B cell (primary cell): ENCODE results near the gene DGUOK. TPM values are rescaled to one million over a fixed set of nuclear protein-coding genes. Genes with fewer than 3 reads are reported as not detected.

Experiments used
- ATAC-seq: fragments of 200-7000 bp; cut with Tn5 transposase; one replicate; pipeline ENCODE4 v1.10.0; 2021; ENCODE audit warnings: low read depth, mild to moderate bottlenecking, moderate number of reproducible peaks, moderate library complexity
- CTCF ChIA-PET: fragments of 350-600 bp; sonication (Branson Sonifier 250); formaldehyde crosslinking; loops from one replicate; lab custom pipeline; 2021; ENCODE audit warnings: antibody characterized with exemption, inconsistent platforms; lab: Charles Lee
- POLR2A ChIA-PET: fragments of 350-600 bp; sonication (Branson Sonifier 250); formaldehyde crosslinking; loops from one replicate; lab custom pipeline; 2021; ENCODE audit warnings: antibody characterized with exemption; lab: Charles Lee
- DNase-seq: peaks from one replicate; pipeline ENCODE4 v3.0.0; 2013
- H2AFZ ChIP-seq: 2 replicates; pipeline ENCODE4 v1.6.1; 2012; ENCODE audit warnings: mild to moderate bottlenecking, low read depth, low read length; ENCODE audit not compliant: insufficient read depth, poor library complexity, severe bottlenecking
- H3K27ac ChIP-seq, 2 donors: 1 replicate in 1 of 2; 2 replicates in 1 of 2; pipeline ENCODE4 v1.5.1; 2012 to 2013; ENCODE audit warnings: low read length in 2 of 2, mild to moderate bottlenecking in 2 of 2, moderate library complexity in 1 of 2
- H3K27me3 ChIP-seq, 4 experiments: fragments of 200-600 bp in 1 of 4; sonication (generic) in 1 of 4; replicated peaks in 1 of 4; 1 replicate in 2 of 4; 2 replicates in 2 of 4; pipeline versions ENCODE4 v1.6.1 to v1.7.0; 2013 to 2016; ENCODE audit warnings: low read length in 3 of 4, mild to moderate bottlenecking in 2 of 4, mixed read lengths in 1 of 4, moderate library complexity in 1 of 4; ENCODE audit not compliant: insufficient read depth in 4 of 4, control insufficient read depth in 3 of 4; ENCODE audit errors: control extremely low read depth in 1 of 4
- H3K36me3 ChIP-seq, 2 experiments: replicated peaks in 1 of 2; 1 replicate in 1 of 2; 2 replicates in 1 of 2; pipeline versions ENCODE4 v1.6.1 to v1.7.1; 2013; ENCODE audit warnings: low read length in 1 of 2; ENCODE audit not compliant: insufficient read depth in 2 of 2, control insufficient read depth in 1 of 2; ENCODE audit errors: control extremely low read depth in 1 of 2, extremely low read depth in 1 of 2
- H3K4me1 ChIP-seq, 2 donors: fragments of 200-600 bp in 1 of 2; sonication (generic) in 1 of 2; 1 replicate in 1 of 2; 2 replicates in 1 of 2; pipeline versions ENCODE4 v1.5.1 to v1.6.1; 2013 to 2017; ENCODE audit warnings: low read length in 2 of 2; ENCODE audit not compliant: control insufficient read depth in 2 of 2, insufficient read depth in 2 of 2
- H3K4me2 ChIP-seq: replicated peaks from 2 replicates; pipeline ENCODE3; 2012; ENCODE audit warnings: mild to moderate bottlenecking, low read depth, low read length; ENCODE audit not compliant: poor library complexity, severe bottlenecking
- H3K4me3 ChIP-seq, 5 experiments: fragments of 200-600 bp in 1 of 5; sonication (generic) in 1 of 5; 1 replicate in 3 of 5; 2 replicates in 2 of 5; pipeline versions ENCODE4 v1.5.1 to v1.7.0; 2011 to 2016; ENCODE audit warnings: low read length in 4 of 5, mild to moderate bottlenecking in 4 of 5, low read depth in 2 of 5, control low read depth in 1 of 5, moderate library complexity in 1 of 5; ENCODE audit not compliant: insufficient read depth in 1 of 5; ENCODE audit errors: control extremely low read depth in 1 of 5, extremely low read depth in 1 of 5
- H3K79me2 ChIP-seq: fragments of 200-600 bp; sonication (generic); one replicate; pipeline ENCODE4 v1.6.0; 2016; ENCODE audit warnings: low read length; ENCODE audit not compliant: control insufficient read depth, insufficient read depth
- H3K9ac ChIP-seq: fragments of 200-600 bp; sonication (generic); 2 replicates; pipeline ENCODE4 v1.6.1; 2017; ENCODE audit warnings: mild to moderate bottlenecking, low read length, moderate library complexity
- H3K9me3 ChIP-seq, 3 donors: one replicate each; pipeline versions ENCODE4 v1.6.1 to v1.7.1; 2013; ENCODE audit warnings: low read length in 2 of 3; ENCODE audit not compliant: control insufficient read depth in 2 of 3, insufficient read depth in 1 of 3; ENCODE audit errors: control extremely low read depth in 1 of 3
- H4K20me1 ChIP-seq: 2 replicates; pipeline ENCODE4 v1.6.0; 2012; ENCODE audit warnings: mild to moderate bottlenecking, low read length; ENCODE audit not compliant: insufficient read depth, control insufficient read depth, poor library complexity, severe bottlenecking
- H3K27ac Mint-ChIP-seq: one replicate; pipeline ENCODE4 v1.8.0; 2021; ENCODE audit warnings: mixed read lengths
- H3K27me3 Mint-ChIP-seq: one replicate; pipeline ENCODE4 v1.8.0; 2021; ENCODE audit warnings: mixed read lengths
- H3K4me1 Mint-ChIP-seq: one replicate; pipeline ENCODE4 v1.8.0; 2021; ENCODE audit warnings: mixed read lengths
- H3K4me3 Mint-ChIP-seq: one replicate; pipeline ENCODE4 v1.8.0; 2021; ENCODE audit warnings: mixed read lengths
- H3K9me3 Mint-ChIP-seq: one replicate; pipeline ENCODE4 v1.8.0; 2022; ENCODE audit warnings: mixed read lengths; ENCODE audit not compliant: insufficient read depth
- CTCF ChIP-seq: fragments of 200-600 bp; IDR thresholded peaks from one replicate; pipeline ENCODE4 v1.8.0; 2022; ENCODE audit warnings: antibody characterized with exemption, mild to moderate bottlenecking
- EZH2 ChIP-seq: IDR thresholded peaks from 2 replicates; pipeline ENCODE4 v1.6.1; 2012; ENCODE audit warnings: borderline replicate concordance, low read depth, mild to moderate bottlenecking, moderate library complexity, low read length; ENCODE audit not compliant: insufficient read depth, poor library complexity, severe bottlenecking
- WGBS: methylation state at CpG from one replicate; pipeline ENCODE4 v1.1.5; 2013; ENCODE audit warnings: missing lambda C conversion rate; ENCODE audit not compliant: insufficient coverage; 5-methylcytosine and 5-hydroxymethylcytosine counted together
- intact Hi-C: fragments of 100-400 bp; cut with micrococcal nuclease; formaldehyde crosslinking; loops from one replicate; pipeline ENCODE4 v1.10.0; 2022
- polyA plus RNA-seq: library from polyadenylated mRNA; depleted of rRNA; stranded (reverse); fragments of >200 nt; gene quantifications from 2 replicates; pipeline ENCODE4 v1.2.3, GENCODE V29; 2012
- total RNA-seq, 2 donors: library from RNA; stranded (reverse); fragments of 120-200 nt in 1 of 2; gene quantifications; 1 replicate in 1 of 2; 2 replicates in 1 of 2; pipeline versions ENCODE4 v1.2.3 to v1.2.4, GENCODE V29; 2013 to 2022

DGUOK gene
- total and polyA plus RNA-seq, 2 donors (not counting 1 experiment from before 2014, with no cell fraction given) = 61.7 to 81.5 TPM

GRCh38 chr2:73915437-73915993, 11.2 kb upstream of the DGUOK start:
- no peaks in the 10 kb centered on the region for H3K4me1 ChIP-seq
- no peaks in the 10 kb centered on the region for H3K79me2 ChIP-seq
- WGBS = 96% methylated on average over 3 of the region's 5 CpGs
- Mint-ChIP-seq H3K4me1 (no peaks in the 10 kb centered on the region), H3K4me3 (no peak overlapping the region), H3K27ac (no peak overlapping the region), H3K9me3 (no peaks in the 10 kb centered on the region), H3K27me3 (no peaks in the 10 kb centered on the region)
- POLR2A ChIA-PET = no interaction called here
- no peak overlapping the region for H2AFZ ChIP-seq
- no peak overlapping the region for H3K9ac ChIP-seq
- H3K27ac ChIP-seq = no peak overlapping the region
- H3K4me2 ChIP-seq = no peak overlapping the region
- H4K20me1 ChIP-seq = no peaks in the 10 kb centered on the region
- TF ChIP-seq CTCF (no peak), EZH2 (no peak)
- H3K9me3 ChIP-seq = no peaks in the 10 kb centered on the region
- no peaks in the 10 kb centered on the region for H3K27me3 ChIP-seq
- CTCF ChIA-PET = no interaction called here
- ATAC-seq = no peak
- H3K4me3 ChIP-seq = no peak overlapping the region
- no peak for DNase-seq
- intact Hi-C loops = no loop called here
- no peaks in the 10 kb centered on the region for H3K36me3 ChIP-seq

DNA sequence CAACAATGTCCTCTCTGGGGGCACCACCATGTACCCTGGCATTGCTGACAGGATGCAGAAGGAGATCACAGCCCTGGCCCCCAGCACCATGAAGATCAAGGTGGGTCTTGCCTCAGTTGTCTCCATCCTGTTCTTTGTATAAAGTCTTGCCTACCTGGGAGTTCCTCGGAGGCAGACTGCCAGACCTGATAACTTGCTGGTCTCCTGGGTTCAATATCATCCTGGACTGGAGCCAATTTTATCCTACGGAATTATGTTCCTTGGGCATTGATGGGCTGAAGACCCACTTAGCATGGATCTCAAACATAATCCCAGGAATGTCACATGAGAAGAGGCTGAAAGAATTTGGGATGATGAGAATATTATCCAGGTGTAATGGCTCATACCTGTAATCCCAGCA, 10.0 kb upstream of the DGUOK start:
- no peak overlapping the region for H3K4me3 Mint-ChIP-seq
- Histone ChIP-seq H3K27me3 (no peaks in the 10 kb centered on the region), H2AFZ (no peak overlapping the region), H3K4me2 (no peak overlapping the region), H3K27ac (no peak overlapping the region), H3K9me3 (no peaks in the 10 kb centered on the region), H3K9ac (no peak overlapping the region), H3K79me2 (no peaks in the 10 kb centered on the region), H4K20me1 (no peaks in the 10 kb centered on the region), H3K4me1 (no peaks in the 10 kb centered on the region), H3K36me3 (no peaks in the 10 kb centered on the region), H3K4me3 (no peak overlapping the region)
- ChIA-PET POLR2A (no interaction called here), CTCF (no interaction called here)
- H3K9me3 Mint-ChIP-seq = no peaks in the 10 kb centered on the region
- no peaks in the 10 kb centered on the region for H3K4me1 Mint-ChIP-seq
- no CpG with 5 or more reads among the region's 2 CpGs for WGBS
- no peak overlapping the region for H3K27ac Mint-ChIP-seq
- ATAC-seq (no peak), DNase-seq (no peak)
- H3K27me3 Mint-ChIP-seq = no peaks in the 10 kb centered on the region
- intact Hi-C loops = no loop called here
- TF ChIP-seq EZH2 (no peak), CTCF (no peak)
